ENCODE results near the gene EVL. TPM values are rescaled to one million over a fixed set of nuclear protein-coding genes. Genes with fewer than 3 reads are reported as not detected.

The EVL gene
- total and polyA plus RNA-seq, 12 donors = 26.0 to 79.4 (median 47.6) TPM

- H3K9me3 ChIP-seq = no peaks in the 10 kb centered on the region
- WGBS, 2 donors = 95 to 96% methylated on average over 11 of the region's 11 CpGs
- DNase-seq = no peak
- intact Hi-C loops (cut with DNase I) = loop anchor here in 1 of 10 donors (10.0 kb wide), 1 partner anchor 406 kb away; no protein-coding TSS in a partner anchor
- no peak for ATAC-seq
- H3K27ac ChIP-seq = peak overlapping the region in 1 of 10 donors; percentile 93
- peaks cover 0 to 22% (median 0%) of the 10 kb centered on the region in 9 donors for H3K36me3 ChIP-seq
- H3K4me1 ChIP-seq = peaks cover 0 to 91% (median 19%) of the 10 kb centered on the region in 9 donors
- peak overlapping the region in 1 of 10 donors; percentile 55 for H3K4me3 ChIP-seq
- no peak for TF ChIP-seq CTCF (IDR thresholded peaks at IDR 0.05)
- no peaks in the 10 kb centered on the region for H3K27me3 ChIP-seq
Observed at GRCh38 chr14:100070310-100070709, 5.1 kb downstream of the EVL start.

- Histone ChIP-seq H3K4me1 (peaks cover 0 to 91% (median 30%) of the 10 kb centered on the region in 9 donors), H3K27ac (no peak overlapping the region), H3K9me3 (no peaks in the 10 kb centered on the region), H3K4me3 (no peak overlapping the region), H3K36me3 (peaks cover 0 to 22% (median 0%) of the 10 kb centered on the region in 9 donors), H3K27me3 (no peaks in the 10 kb centered on the region)
- 92 to 95% methylated on average over 3 of the region's 3 CpGs for WGBS, 2 donors
- no peak for TF ChIP-seq CTCF (IDR thresholded peaks at IDR 0.05)
- ATAC-seq = no peak
- DNase-seq = no peak
- intact Hi-C loops (cut with DNase I) = loop anchor here in 1 of 10 donors (10.0 kb wide), 1 partner anchor 407 kb away; no protein-coding TSS in a partner anchor
Observed at GRCh38 chr14:100071545-100071944, 6.3 kb downstream of the EVL start.

GRCh38 chr14:100072783-100073346, 7.6 kb downstream of the EVL start:
- Histone ChIP-seq H3K27ac (peak overlapping the region in 1 of 10 donors; percentile 46), H3K4me1 (peaks cover 0 to 91% (median 19%) of the 10 kb centered on the region in 9 donors), H3K27me3 (no peaks in the 10 kb centered on the region), H3K9me3 (no peaks in the 10 kb centered on the region), H3K36me3 (peaks cover 0 to 22% (median 0%) of the 10 kb centered on the region in 9 donors), H3K4me3 (peak overlapping the region in 1 of 10 donors; percentile 33)
- intact Hi-C loops (cut with DNase I) = loop anchor here in 1 of 10 donors (10.0 kb wide), 1 partner anchor 408 kb away; no protein-coding TSS in a partner anchor
- ATAC-seq (no peak), DNase-seq (no peak)
- TF ChIP-seq CTCF (IDR thresholded peaks at IDR 0.05) = peak in 1 of 9 donors; percentile 39
- WGBS, 2 donors = 76 to 85% methylated on average over 14 of the region's 14 CpGs

GRCh38 chr14:100073576-100074430, 8.6 kb downstream of the EVL start:
- 86 to 89% methylated on average over 14 of the region's 14 CpGs for WGBS, 2 donors

More at GRCh38 chr14:100073576-100074430, 8.6 kb downstream of the EVL start:
- DNase-seq (no peak), ATAC-seq (no peak)
- H3K27me3 ChIP-seq = no peaks in the 10 kb centered on the region
- peaks cover 0 to 24% (median 0%) of the 10 kb centered on the region in 9 donors for H3K36me3 ChIP-seq
- H3K9me3 ChIP-seq = no peaks in the 10 kb centered on the region
- TF ChIP-seq CTCF (IDR thresholded peaks at IDR 0.05) = no peak
- peak overlapping the region in 1 of 10 donors; percentile 33 for H3K4me3 ChIP-seq
- intact Hi-C loops (cut with DNase I) = loop anchor here in 1 of 10 donors (10.0 kb wide), 1 partner anchor 409 kb away; no protein-coding TSS in a partner anchor
- H3K4me1 ChIP-seq = peaks cover 0 to 91% (median 13%) of the 10 kb centered on the region in 9 donors
- peak overlapping the region in 1 of 10 donors; percentile 46 for H3K27ac ChIP-seq

All from heart right ventricle (tissue), 16 donors.